PC-3 (cell line): ENCODE measurements around the gene GGCX. TPM values are rescaled to one million over a fixed set of nuclear protein-coding genes. Genes with fewer than 3 reads are reported as not detected.

Experiments
- ATAC-seq: fragments of 200-7000 bp; cut with Tn5 transposase; 2 replicates; pipeline ENCODE4 v1.9.1; 2020; ENCODE audit warnings: mild to moderate bottlenecking, moderate library complexity
- BruUV-seq: library from RNA; stranded (reverse); fragments of 400-500 nt; replicated peaks from 2 replicates; lab custom pipeline; 2021; lab: Mats Ljungman, UMichigan
- CTCF ChIA-PET: fragments of 300-600 bp; sonication (Branson Sonifier 250); formaldehyde crosslinking; loops from one replicate; lab custom pipeline; 2022; ENCODE audit warnings: antibody characterized with exemption; lab: Charles Lee
- POLR2A ChIA-PET: fragments of 300-600 bp; sonication (Branson Sonifier 250); formaldehyde crosslinking; loops from one replicate; lab custom pipeline; 2022; ENCODE audit warnings: antibody characterized with exemption; ENCODE audit not compliant: unreplicated experiment; lab: Charles Lee
- DNase-seq: peaks from one replicate; pipeline ENCODE4 v3.0.0-alpha.2; 2015
- H2AFZ ChIP-seq: fragments of 300-600 bp; sonication (generic); 2 replicates; pipeline ENCODE4 v1.6.0; 2016; ENCODE audit warnings: antibody characterized with exemption, low read length
- H3F3A ChIP-seq: fragments of 300-600 bp; sonication (generic); one replicate; pipeline ENCODE4 v1.6.0; 2017; ENCODE audit warnings: antibody characterized with exemption, low read length, control low read depth, mild to moderate bottlenecking; ENCODE audit not compliant: unreplicated experiment
- H3K27ac ChIP-seq: fragments of 300-600 bp; sonication (generic); 2 replicates; pipeline ENCODE4 v1.5.1; 2016; ENCODE audit warnings: mild to moderate bottlenecking, low read length
- H3K27me3 ChIP-seq: fragments of 300-600 bp; sonication (generic); 2 replicates; pipeline ENCODE4 v1.6.1; 2016; ENCODE audit warnings: low read length, mixed read lengths
- H3K36me3 ChIP-seq: fragments of 300-600 bp; sonication (generic); 2 replicates; pipeline ENCODE4 v1.6.1; 2016; ENCODE audit warnings: low read depth, mixed run types, low read length, mixed read lengths
- H3K4me1 ChIP-seq: fragments of 300-600 bp; sonication (generic); 2 replicates; pipeline ENCODE4 v1.5.1; 2016; ENCODE audit warnings: low read length; ENCODE audit not compliant: insufficient read depth
- H3K4me2 ChIP-seq: fragments of 300-600 bp; sonication (generic); 2 replicates; pipeline ENCODE4 v1.6.0; 2016; ENCODE audit warnings: low read length
- H3K4me3 ChIP-seq: fragments of 300-600 bp; sonication (generic); 2 replicates; pipeline ENCODE4 v1.5.1; 2016; ENCODE audit warnings: mild to moderate bottlenecking, low read length, mixed read lengths
- H3K79me2 ChIP-seq: fragments of 300-600 bp; sonication (generic); 2 replicates; pipeline ENCODE4 v1.6.1; 2017; ENCODE audit warnings: low read length, mixed read lengths
- H3K9ac ChIP-seq: fragments of 300-600 bp; sonication (generic); 2 replicates; pipeline ENCODE4 v1.6.0; 2016; ENCODE audit warnings: mild to moderate bottlenecking, low read length
- H3K9me2 ChIP-seq: fragments of 300-600 bp; sonication (generic); replicated peaks from 2 replicates; pipeline ENCODE4 v1.6.1; 2016; ENCODE audit warnings: mixed run types, low read length, mixed read lengths
- H3K9me3 ChIP-seq: fragments of 300-600 bp; sonication (generic); 2 replicates; pipeline ENCODE4 v1.6.1; 2016; ENCODE audit warnings: low read length, mixed read lengths
- H4K20me1 ChIP-seq: fragments of 300-600 bp; sonication (generic); 2 replicates; pipeline ENCODE4 v1.6.1; 2016; ENCODE audit warnings: low read length, mixed read lengths
- CTCF ChIP-seq: fragments of 300-600 bp; sonication (generic); conservative IDR thresholded peaks from 2 replicates; pipeline ENCODE4 v1.5.1; 2017; ENCODE audit warnings: antibody characterized with exemption, low read depth, mild to moderate bottlenecking, low read length
- EZH2 ChIP-seq: fragments of 300-600 bp; sonication (generic); IDR thresholded peaks from one replicate; pipeline ENCODE4 v1.6.1; 2017; ENCODE audit warnings: antibody characterized with exemption, mild to moderate bottlenecking, low read length; ENCODE audit not compliant: unreplicated experiment
- EZH2phosphoT487 ChIP-seq: fragments of 300-600 bp; sonication (generic); IDR thresholded peaks from 2 replicates; pipeline ENCODE4 v1.6.1; 2018; ENCODE audit warnings: mild to moderate bottlenecking, antibody characterized with exemption, low read length, borderline replicate concordance
- intact Hi-C: fragments of 100-400 bp; cut with micrococcal nuclease; formaldehyde crosslinking; loops from 2 replicates; pipeline ENCODE4 v1.9.0; 2023
- total RNA-seq: library from RNA; depleted of rRNA; stranded (reverse); fragments of >200 nt; gene quantifications from 2 replicates; pipeline ENCODE4 v1.2.3, GENCODE V29; 2014

The GGCX gene
- total RNA-seq, 1 experiment from 2014 or later = 46.7 TPM

GRCh38 chr2:85536479-85536878, 24.8 kb downstream of the GGCX start:
- H3K27ac ChIP-seq = peak overlapping the region; percentile 97

GRCh38 chr2:85534881-85535280, 26.4 kb downstream of the GGCX start:
- no peak overlapping the region for H3K4me3 ChIP-seq
- peaks cover 40% of the 10 kb centered on the region for H3K79me2 ChIP-seq
- ATAC-seq = no peak
- DNase-seq = no peak
- POLR2A ChIA-PET = interaction anchor here (0.6 kb wide), 1 partner anchor 18 kb away, joined by 19 read pairs; no protein-coding TSS in a partner anchor
- no peak overlapping the region for H3K9ac ChIP-seq
- CTCF ChIA-PET = interaction anchor here (0.6 kb wide), 1 partner anchor 113 kb away, joined by 3 read pairs; no protein-coding TSS in a partner anchor
- peaks cover 2% of the 10 kb centered on the region for H3F3A ChIP-seq
- H3K27me3 ChIP-seq = no peaks in the 10 kb centered on the region
- no peaks in the 10 kb centered on the region for H3K9me3 ChIP-seq
- H3K4me2 ChIP-seq = no peak overlapping the region
- no TSS peak for BruUV-seq
- no peak for TF ChIP-seq EZH2
- TF ChIP-seq CTCF = no peak
- TF ChIP-seq EZH2phosphoT487 = no peak
- no peak overlapping the region for H2AFZ ChIP-seq
- peaks cover 5% of the 10 kb centered on the region for H3K36me3 ChIP-seq
- intact Hi-C loops = no loop called here
- H4K20me1 ChIP-seq = peaks cover 8% of the 10 kb centered on the region
- no peak overlapping the region for H3K27ac ChIP-seq
- H3K9me2 ChIP-seq = no peaks in the 10 kb centered on the region
- peaks cover 31% of the 10 kb centered on the region for H3K4me1 ChIP-seq

More at GRCh38 chr2:85536479-85536878, 24.8 kb downstream of the GGCX start:
- Histone ChIP-seq H3K4me1 (peaks cover 32% of the 10 kb centered on the region), H3K9me2 (no peaks in the 10 kb centered on the region), H3K4me2 (peak overlapping the region; percentile 99), H3K4me3 (peak overlapping the region; percentile 95), H3K79me2 (peaks cover 56% of the 10 kb centered on the region), H2AFZ (no peak overlapping the region), H3K36me3 (peaks cover 21% of the 10 kb centered on the region), H3K27me3 (no peaks in the 10 kb centered on the region), H3F3A (peaks cover 17% of the 10 kb centered on the region), H3K9me3 (no peaks in the 10 kb centered on the region), H4K20me1 (peaks cover 24% of the 10 kb centered on the region), H3K9ac (peak overlapping the region; percentile 100)
- intact Hi-C loops = loop anchor here (1.0 to 2.0 kb wide), 3 partner anchors 20 to 38 kb away; no protein-coding TSS in a partner anchor
- TF ChIP-seq CTCF (no peak), EZH2 (no peak), EZH2phosphoT487 (no peak)
- ChIA-PET CTCF (no interaction called here), POLR2A (interaction anchor here (1.1 kb wide), 1 partner anchor 65 kb away, joined by 4 read pairs; no protein-coding TSS in a partner anchor)
- BruUV-seq = no TSS peak
- DNase-seq = peak; percentile 87
- ATAC-seq = peak; percentile 36

GRCh38 chr2:85534099-85534498, 27.2 kb downstream of the GGCX start:
- intact Hi-C loops = no loop called here
- Histone ChIP-seq H3K9ac (no peak overlapping the region), H3K4me1 (peaks cover 31% of the 10 kb centered on the region), H3K27ac (no peak overlapping the region), H3K4me3 (no peak overlapping the region), H2AFZ (no peak overlapping the region), H3K9me2 (no peaks in the 10 kb centered on the region), H3K36me3 (no peaks in the 10 kb centered on the region), H3F3A (no peaks in the 10 kb centered on the region), H3K4me2 (no peak overlapping the region), H3K79me2 (peaks cover 32% of the 10 kb centered on the region), H4K20me1 (0 out of 2 replicates have a peak, but pooled peaks cover under 1% of the 10 kb centered on the region), H3K27me3 (no peaks in the 10 kb centered on the region), H3K9me3 (no peaks in the 10 kb centered on the region)
- ChIA-PET CTCF (interaction anchor here (0.6 kb wide), 1 partner anchor 113 kb away, joined by 3 read pairs; no protein-coding TSS in a partner anchor), POLR2A (interaction anchor here (0.5 kb wide), 1 partner anchor 115 kb away, joined by 5 read pairs; the partner anchor contains the start of gene SH2D6)
- TF ChIP-seq EZH2phosphoT487 = no peak
- TF ChIP-seq CTCF = no peak
- ATAC-seq (no peak), DNase-seq (no peak)
- BruUV-seq = no TSS peak
